Hindlimb muscle (tissue), 1 donor: Measurements from ENCODE around the gene KLF11. TPM values are rescaled to one million over a fixed set of nuclear protein-coding genes. Genes with fewer than 3 reads are reported as not detected.
A peak's percentile ranks its signal among the peaks of the same experiment; 100 is the strongest.

Experiments used
- DNase-seq: peaks from one replicate; pipeline ENCODE4 v3.0.0-alpha.2; 2013
- polyA plus RNA-seq: library from polyadenylated mRNA; unstranded; fragments of 120-200 nt; gene quantifications from one replicate; pipeline ENCODE4 v1.2.1, GENCODE V29; 2013; ENCODE audit not compliant: insufficient read length

The KLF11 gene
- polyA plus RNA-seq, 1 donor = 23.7 TPM

DNA sequence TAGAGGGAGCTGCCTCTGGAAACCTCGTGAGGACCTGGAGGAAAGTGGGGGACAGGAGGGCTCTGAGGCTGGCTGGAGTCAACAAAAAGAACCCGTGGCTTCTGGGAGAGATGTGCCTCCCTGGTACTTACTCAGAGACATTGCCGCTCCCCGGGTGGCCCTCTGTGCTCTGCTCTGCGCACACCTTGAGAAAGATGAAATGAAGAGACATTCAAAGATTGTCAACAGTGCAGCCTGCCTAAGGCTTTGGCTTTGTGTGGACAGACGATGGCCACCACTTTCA is 22.4 kb downstream of the KLF11 start:
- DNase-seq = no peak

GRCh38 chr2:10067330-10067729 is 24.0 kb downstream of the KLF11 start:
- no peak for DNase-seq

GRCh38 chr2:10067881-10068280 is 24.5 kb downstream of the KLF11 start:
- DNase-seq = no peak

DNA sequence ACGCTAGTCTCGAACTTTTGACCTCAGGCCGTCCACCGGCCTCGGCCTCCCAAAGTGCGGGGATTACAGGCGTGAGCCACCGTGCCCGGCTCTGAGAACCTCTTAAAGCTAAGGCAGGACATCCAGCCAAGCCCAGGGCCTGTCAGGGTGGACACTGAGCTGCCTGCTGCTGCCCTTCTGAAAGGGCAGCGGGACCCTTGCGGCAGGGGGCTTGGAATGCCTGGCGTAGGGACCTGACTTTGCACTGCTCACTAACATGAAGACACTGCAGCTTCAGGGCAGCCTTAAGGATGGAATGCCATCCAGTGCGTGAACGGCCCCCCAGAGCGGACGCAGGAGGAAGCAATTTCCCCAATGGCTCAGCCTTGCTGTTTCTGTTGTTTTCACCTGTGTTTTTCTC is 27.8 kb downstream of the KLF11 start:
- no peak for DNase-seq

DNA sequence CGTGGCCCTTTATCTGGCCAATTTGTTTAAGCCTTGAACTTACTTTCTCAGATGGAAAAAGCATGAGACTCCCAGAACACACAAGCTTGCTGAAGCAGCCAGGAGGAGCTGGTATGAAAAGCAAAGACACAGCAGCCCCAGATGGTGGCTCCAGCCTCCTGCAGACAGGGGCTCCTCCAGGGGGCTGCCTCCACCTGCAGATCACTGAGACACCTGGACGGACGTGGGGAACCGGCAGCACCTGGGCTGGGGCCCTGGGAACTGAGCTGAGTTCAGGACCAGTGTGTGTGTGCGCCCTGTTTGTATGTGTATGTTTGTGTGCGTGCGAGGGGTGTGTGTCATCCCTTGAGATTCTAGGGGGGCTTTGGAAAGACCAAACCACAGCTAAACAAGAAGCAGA is 28.2 kb downstream of the KLF11 start:
- no peak for DNase-seq

DNA sequence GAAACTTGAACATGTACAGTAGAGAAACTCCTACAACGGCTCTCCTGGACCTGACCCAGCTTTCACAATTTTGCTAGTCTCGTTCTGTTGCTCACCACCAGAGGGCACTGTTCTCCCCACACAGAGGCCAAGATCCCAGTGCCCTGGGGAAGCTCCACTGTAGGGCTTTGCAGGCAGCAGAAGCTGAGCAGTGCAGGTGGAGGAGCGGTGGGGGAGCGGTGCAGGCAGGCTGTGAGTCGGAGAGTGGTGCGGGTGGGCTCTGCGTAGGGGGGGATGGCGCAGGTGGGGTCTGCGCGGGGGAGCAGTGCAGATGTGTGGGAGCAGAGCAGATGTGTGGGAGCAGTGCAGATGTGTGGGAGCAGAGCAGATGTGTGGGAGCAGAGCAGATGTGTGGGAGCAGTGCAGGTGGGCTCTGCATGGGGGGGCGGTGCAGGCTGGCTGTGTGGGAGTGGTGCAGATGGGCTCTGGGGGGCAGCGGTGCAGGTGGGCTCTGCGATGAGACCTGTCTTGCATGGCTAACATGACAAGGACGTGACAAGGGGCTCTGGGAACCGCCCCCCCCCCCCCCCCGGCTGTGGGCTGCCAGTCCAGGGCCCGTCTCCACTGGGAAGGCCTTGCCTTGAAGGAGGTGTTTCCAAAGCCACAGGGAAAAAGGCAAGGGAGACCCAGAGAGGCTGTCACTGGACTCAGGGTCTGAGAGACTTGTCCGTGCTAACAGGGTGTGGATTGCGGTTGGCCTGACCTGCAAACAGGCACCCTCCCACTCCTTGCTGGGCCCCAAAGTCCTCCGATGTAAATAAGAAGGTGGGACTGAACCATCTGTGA is 29.5 kb downstream of the KLF11 start:
- peak; percentile 88 for DNase-seq

DNA sequence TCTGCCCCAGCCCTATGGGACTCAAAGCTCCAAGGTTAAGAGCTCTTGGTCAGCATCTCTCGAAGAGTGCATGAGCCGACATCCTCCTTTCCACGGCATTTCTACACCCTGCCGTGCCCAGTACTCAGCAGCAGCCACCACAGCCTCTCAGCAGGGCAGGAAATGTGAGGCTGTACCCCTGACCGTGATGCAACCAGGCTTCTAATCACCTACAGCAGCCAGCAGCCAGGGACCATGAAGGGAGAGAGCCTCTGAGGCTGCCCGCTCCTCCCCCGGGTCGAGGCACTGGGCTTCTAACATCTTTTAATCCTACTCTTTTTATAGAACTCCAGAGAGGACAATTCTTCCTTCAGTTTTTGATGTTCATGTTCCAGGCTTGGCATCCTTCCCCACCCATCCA is 30.4 kb downstream of the KLF11 start:
- DNase-seq = no peak

- no peak for DNase-seq
Measured at GRCh38 chr2:10075101-10075500, 31.8 kb downstream of the KLF11 start.

GRCh38 chr2:10075571-10076209 is 32.3 kb downstream of the KLF11 start:
- DNase-seq = no peak

GRCh38 chr2:10076511-10076910 is 33.2 kb downstream of the KLF11 start:
- DNase-seq = no peak

- no peak for DNase-seq
Measured at GRCh38 chr2:10076988-10077527, 33.7 kb downstream of the KLF11 start.

- no peak for DNase-seq
Measured at GRCh38 chr2:10078001-10078400, 34.7 kb downstream of the KLF11 start.

DNA sequence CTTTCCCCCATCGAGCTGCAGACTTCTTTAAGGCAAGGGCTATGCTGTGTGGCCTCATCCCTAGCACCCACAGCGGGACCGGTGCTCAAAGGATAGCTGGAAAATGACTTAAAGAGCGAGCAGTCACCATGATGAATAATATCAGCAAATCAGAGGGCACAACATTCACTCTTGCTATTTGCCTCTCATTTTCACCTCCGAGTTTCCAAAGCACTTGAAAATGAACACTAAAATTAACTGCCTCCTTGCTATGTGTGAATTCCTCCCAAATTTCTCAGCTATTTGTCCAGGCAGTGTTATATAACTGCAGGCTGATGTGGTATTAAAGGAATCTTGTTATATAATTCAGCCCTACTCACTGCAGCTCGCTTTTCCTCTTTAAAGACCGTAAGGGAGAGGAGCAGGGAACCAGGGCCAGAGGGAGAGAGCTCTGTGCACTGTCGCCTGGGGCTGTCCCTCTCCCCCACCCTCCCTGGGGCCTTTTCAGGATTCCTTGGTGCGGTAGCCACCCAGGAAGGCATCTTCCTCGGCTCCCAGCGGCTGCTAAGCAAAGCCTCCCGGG is 35.4 kb downstream of the KLF11 start:
- no peak for DNase-seq

DNA sequence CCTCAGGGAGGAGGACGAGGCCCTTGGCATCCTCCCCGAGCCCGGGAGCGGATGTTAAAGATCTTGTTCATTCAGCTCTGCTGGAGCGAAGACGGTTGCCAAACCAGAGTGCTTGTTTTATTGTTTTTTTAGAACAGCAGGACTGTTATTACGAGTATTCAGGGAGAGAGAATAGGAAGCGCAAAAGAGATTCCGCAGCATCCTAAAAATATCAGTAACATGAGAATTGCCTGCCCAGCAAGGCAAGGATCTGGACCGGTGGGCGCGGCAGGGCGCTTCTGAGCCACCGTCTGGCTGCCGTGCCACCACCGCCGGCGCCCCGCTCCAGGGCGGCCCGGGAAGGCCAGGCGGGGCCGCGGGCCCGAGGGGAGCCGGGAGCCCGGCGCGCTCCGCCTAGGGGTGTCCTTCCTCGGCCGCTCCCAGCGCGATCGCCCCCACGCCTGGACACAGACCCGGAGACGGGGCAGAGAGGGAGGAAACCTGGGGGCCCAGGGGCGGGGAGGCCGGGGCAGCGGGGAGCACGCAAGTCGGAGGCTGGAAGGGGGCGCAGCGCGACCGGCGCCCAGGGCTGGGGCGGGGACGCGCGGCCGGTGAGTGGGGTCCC is 36.0 kb downstream of the KLF11 start:
- DNase-seq = no peak

DNA sequence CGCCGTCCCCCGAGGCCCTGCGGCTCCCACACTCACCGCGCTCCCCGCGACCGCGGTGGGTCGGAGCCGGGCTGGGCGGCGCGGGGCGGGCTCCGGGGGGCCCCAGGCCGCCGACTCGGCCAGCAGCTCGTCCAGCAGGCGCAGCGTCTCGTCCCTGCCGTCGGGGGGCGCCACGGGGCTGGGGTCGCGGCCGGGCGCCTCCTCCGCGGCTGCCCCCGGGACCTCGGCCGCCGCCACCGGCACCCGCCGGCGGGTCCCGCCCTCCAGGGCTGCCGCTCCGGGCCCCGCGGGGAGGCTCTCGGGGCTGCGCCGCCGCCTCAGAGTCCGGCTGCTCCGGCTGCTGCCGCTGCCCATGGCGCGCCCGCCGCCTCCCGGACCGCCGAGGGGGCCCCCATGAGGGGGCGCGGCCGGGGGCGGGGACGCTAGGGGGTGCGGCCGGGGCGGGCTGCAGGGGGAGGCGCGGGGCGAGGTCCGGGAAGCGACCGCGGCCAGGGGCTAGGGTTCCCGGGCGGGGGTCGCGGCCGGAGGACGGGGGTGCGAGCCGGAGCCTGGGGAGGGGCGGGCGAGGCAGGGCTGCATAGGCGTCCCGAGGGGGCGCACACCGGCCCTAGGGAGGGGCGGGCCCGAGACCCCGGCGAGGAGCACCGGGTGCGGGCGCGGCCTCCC is 36.7 kb downstream of the KLF11 start, which contains the start of gene CYS1:
Gene CYS1, minus strand, starts transcription at position 542 of the 666 bp plus-strand sequence. Its CDS starts 188 bp downstream, at position 354.
- DNase-seq = no peak

DNA sequence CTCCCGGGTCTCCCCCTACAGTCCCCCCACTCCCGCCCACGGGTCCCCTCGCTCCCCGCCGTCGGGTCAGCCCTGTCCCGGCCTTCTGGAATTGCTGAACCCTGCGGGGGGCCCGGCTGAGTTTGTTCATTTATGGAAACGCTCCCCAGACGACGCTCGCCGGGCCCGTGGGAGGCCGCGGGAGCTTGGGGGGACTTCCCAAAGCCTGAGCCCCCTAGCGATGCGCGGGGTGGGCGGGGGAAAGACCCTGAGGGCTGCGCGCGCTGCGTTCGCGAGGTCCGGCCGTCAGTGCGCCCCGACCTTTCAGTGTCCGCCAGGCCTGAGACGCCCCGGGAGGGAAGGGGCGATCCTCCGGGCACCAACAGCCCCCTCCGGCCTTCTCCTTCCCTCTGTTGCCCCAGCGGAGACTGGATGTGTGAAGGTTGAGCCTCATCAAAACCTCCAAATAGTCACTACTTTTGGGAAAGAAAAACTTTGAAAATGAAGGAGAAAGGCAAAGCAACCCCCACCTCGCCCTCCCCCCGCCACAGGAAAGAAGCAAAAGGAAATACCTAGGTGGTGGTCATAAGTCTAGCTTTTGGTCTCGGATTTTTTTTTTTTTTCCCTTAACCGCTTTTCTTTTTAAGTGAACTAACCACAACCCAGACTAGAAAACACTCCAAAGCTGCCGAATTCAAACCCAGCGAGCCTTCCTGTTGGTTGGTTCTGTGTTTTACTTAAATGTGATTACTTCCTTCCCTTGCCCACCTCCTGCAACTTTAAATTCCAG is 37.4 kb downstream of the KLF11 start:
- no peak for DNase-seq

- peak; percentile 58 for DNase-seq
Measured at GRCh38 chr2:10083046-10083445, 39.7 kb downstream of the KLF11 start.

DNA sequence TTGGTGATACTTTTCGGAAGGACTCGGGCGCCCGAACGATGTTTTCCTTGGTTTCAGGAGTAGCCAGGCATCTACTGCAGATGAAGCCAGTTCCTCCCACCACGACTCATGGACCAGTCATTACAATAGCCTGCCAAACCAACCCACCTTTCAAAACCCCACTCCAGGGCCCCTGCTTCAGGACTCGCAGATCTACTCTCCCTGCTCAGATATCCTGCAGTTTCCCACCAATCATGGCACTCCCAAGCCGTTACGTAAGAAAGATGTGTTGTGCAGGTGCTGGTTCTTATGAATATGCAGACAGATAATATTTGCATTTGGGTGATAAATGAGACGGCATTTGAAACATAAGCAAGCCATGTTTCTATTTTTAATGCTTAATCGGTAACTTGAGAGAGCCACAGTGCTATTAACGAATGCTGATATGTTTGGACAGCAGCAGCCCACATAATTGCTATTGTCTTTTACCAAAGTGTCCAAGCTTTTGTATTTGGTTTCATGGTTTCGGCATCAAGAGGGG is 40.4 kb downstream of the KLF11 start:
- no peak for DNase-seq

GRCh38 chr2:10084223-10084865 is 41.0 kb downstream of the KLF11 start:
- DNase-seq = no peak

GRCh38 chr2:10085043-10085667 is 41.8 kb downstream of the KLF11 start:
- DNase-seq = no peak

- no peak for DNase-seq
Measured at GRCh38 chr2:10085668-10086059, 42.3 kb downstream of the KLF11 start.
